Activated naive CD4-positive, alpha-beta T cell treated with anti-CD3 and anti-CD28 coated beads, Interleukin-2, amount 50 U/mL, for 24 hours (primary cell): ENCODE data around the gene PRKG1.

Experiments used
- H3K27ac Mint-ChIP-seq: one replicate; pipeline ENCODE4 v1.8.0; 2021; ENCODE audit warnings: mild to moderate bottlenecking, mixed read lengths
- H3K27me3 Mint-ChIP-seq: one replicate; pipeline ENCODE4 v1.8.0; 2021; ENCODE audit warnings: mixed read lengths
- H3K36me3 Mint-ChIP-seq: one replicate; pipeline ENCODE4 v1.8.0; 2021; ENCODE audit warnings: mixed read lengths
- H3K4me1 Mint-ChIP-seq: one replicate; pipeline ENCODE4 v1.8.0; 2021; ENCODE audit warnings: mixed read lengths
- H3K4me3 Mint-ChIP-seq: one replicate; pipeline ENCODE4 v1.8.0; 2021; ENCODE audit warnings: mild to moderate bottlenecking, mixed read lengths
- H3K9me3 Mint-ChIP-seq: one replicate; pipeline ENCODE4 v1.8.0; 2021; ENCODE audit warnings: mixed read lengths

The PRKG1 gene

GRCh38 chr10:51649064-51649463, 574.8 kb downstream of the PRKG1 start:
- Mint-ChIP-seq H3K4me1 (no peaks in the 10 kb centered on the region), H3K27me3 (peaks cover 6% of the 10 kb centered on the region), H3K9me3 (no peaks in the 10 kb centered on the region), H3K27ac (no peak overlapping the region), H3K4me3 (no peak overlapping the region), H3K36me3 (no peaks in the 10 kb centered on the region)

- Mint-ChIP-seq H3K36me3 (no peaks in the 10 kb centered on the region), H3K4me1 (no peaks in the 10 kb centered on the region), H3K9me3 (no peaks in the 10 kb centered on the region), H3K27ac (no peak overlapping the region), H3K27me3 (peaks cover 4% of the 10 kb centered on the region), H3K4me3 (no peak overlapping the region)
These were observed 576.8 kb downstream of the PRKG1 start for GRCh38 chr10:51651063-51651462.

GRCh38 chr10:51653025-51653424, 578.7 kb downstream of the PRKG1 start:
- H3K27ac Mint-ChIP-seq: no peak overlapping the region
- H3K4me3 Mint-ChIP-seq: no peak overlapping the region
- no peaks in the 10 kb centered on the region for H3K9me3 Mint-ChIP-seq
- H3K4me1 Mint-ChIP-seq: no peaks in the 10 kb centered on the region
- H3K36me3 Mint-ChIP-seq: no peaks in the 10 kb centered on the region
- peaks cover 4% of the 10 kb centered on the region for H3K27me3 Mint-ChIP-seq

GRCh38 chr10:51654918-51655317, 580.6 kb downstream of the PRKG1 start:
- no peaks in the 10 kb centered on the region for H3K4me1 Mint-ChIP-seq
- peaks cover 6% of the 10 kb centered on the region for H3K27me3 Mint-ChIP-seq

GRCh38 chr10:51656503-51656902, 582.2 kb downstream of the PRKG1 start:
- no peaks in the 10 kb centered on the region for H3K36me3 Mint-ChIP-seq
- H3K27ac Mint-ChIP-seq: no peak overlapping the region

More at GRCh38 chr10:51654918-51655317, 580.6 kb downstream of the PRKG1 start:
- Mint-ChIP-seq H3K36me3 (no peaks in the 10 kb centered on the region), H3K4me3 (no peak overlapping the region), H3K27ac (no peak overlapping the region), H3K9me3 (no peaks in the 10 kb centered on the region)

GRCh38 chr10:51658000-51658399, 583.7 kb downstream of the PRKG1 start:
- Mint-ChIP-seq H3K4me1 (no peaks in the 10 kb centered on the region), H3K4me3 (no peak overlapping the region), H3K9me3 (no peaks in the 10 kb centered on the region), H3K27ac (no peak overlapping the region), H3K27me3 (peaks cover 7% of the 10 kb centered on the region), H3K36me3 (no peaks in the 10 kb centered on the region)

More at GRCh38 chr10:51656503-51656902, 582.2 kb downstream of the PRKG1 start:
- Mint-ChIP-seq H3K9me3 (no peaks in the 10 kb centered on the region), H3K4me1 (no peaks in the 10 kb centered on the region), H3K4me3 (no peak overlapping the region), H3K27me3 (peaks cover 7% of the 10 kb centered on the region)

- Mint-ChIP-seq H3K9me3 (no peaks in the 10 kb centered on the region), H3K4me3 (no peak overlapping the region), H3K27ac (no peak overlapping the region), H3K27me3 (peaks cover 6% of the 10 kb centered on the region), H3K4me1 (no peaks in the 10 kb centered on the region), H3K36me3 (no peaks in the 10 kb centered on the region)
These were observed 585.1 kb downstream of the PRKG1 start for GRCh38 chr10:51659344-51659743.

GRCh38 chr10:51663086-51663485, 588.8 kb downstream of the PRKG1 start:
- Mint-ChIP-seq H3K27ac (no peak overlapping the region), H3K9me3 (no peaks in the 10 kb centered on the region), H3K27me3 (peaks cover 5% of the 10 kb centered on the region), H3K4me1 (no peaks in the 10 kb centered on the region), H3K36me3 (no peaks in the 10 kb centered on the region), H3K4me3 (no peak overlapping the region)

GRCh38 chr10:51666456-51666855, 592.2 kb downstream of the PRKG1 start:
- H3K27ac Mint-ChIP-seq: no peak overlapping the region
- no peaks in the 10 kb centered on the region for H3K36me3 Mint-ChIP-seq

GRCh38 chr10:51667678-51668335, 593.5 kb downstream of the PRKG1 start:
- H3K4me3 Mint-ChIP-seq: no peak overlapping the region
- no peak overlapping the region for H3K27ac Mint-ChIP-seq
- H3K36me3 Mint-ChIP-seq: no peaks in the 10 kb centered on the region
- H3K4me1 Mint-ChIP-seq: no peaks in the 10 kb centered on the region
- peaks cover 10% of the 10 kb centered on the region for H3K9me3 Mint-ChIP-seq
- H3K27me3 Mint-ChIP-seq: peaks cover 7% of the 10 kb centered on the region

More at GRCh38 chr10:51666456-51666855, 592.2 kb downstream of the PRKG1 start:
- Mint-ChIP-seq H3K27me3 (peaks cover 3% of the 10 kb centered on the region), H3K4me1 (no peaks in the 10 kb centered on the region), H3K9me3 (no peaks in the 10 kb centered on the region), H3K4me3 (no peak overlapping the region)

GRCh38 chr10:51668336-51668689, 594.0 kb downstream of the PRKG1 start:
- Mint-ChIP-seq H3K4me1 (no peaks in the 10 kb centered on the region), H3K27ac (no peak overlapping the region), H3K9me3 (peaks cover 10% of the 10 kb centered on the region), H3K36me3 (no peaks in the 10 kb centered on the region), H3K4me3 (no peak overlapping the region), H3K27me3 (peaks cover 10% of the 10 kb centered on the region)

- H3K4me3 Mint-ChIP-seq: no peak overlapping the region
- H3K4me1 Mint-ChIP-seq: no peaks in the 10 kb centered on the region
- no peaks in the 10 kb centered on the region for H3K36me3 Mint-ChIP-seq
- peaks cover 10% of the 10 kb centered on the region for H3K27me3 Mint-ChIP-seq
- peaks cover 10% of the 10 kb centered on the region for H3K9me3 Mint-ChIP-seq
- H3K27ac Mint-ChIP-seq: no peak overlapping the region
These were observed 594.8 kb downstream of the PRKG1 start for GRCh38 chr10:51669041-51669440.

- Mint-ChIP-seq H3K4me1 (no peaks in the 10 kb centered on the region), H3K9me3 (peaks cover 10% of the 10 kb centered on the region), H3K36me3 (no peaks in the 10 kb centered on the region), H3K4me3 (no peak overlapping the region), H3K27me3 (peaks cover 10% of the 10 kb centered on the region), H3K27ac (no peak overlapping the region)
These were observed 597.8 kb downstream of the PRKG1 start for GRCh38 chr10:51672039-51672535.

- Mint-ChIP-seq H3K36me3 (no peaks in the 10 kb centered on the region), H3K27me3 (peaks cover 16% of the 10 kb centered on the region), H3K27ac (no peak overlapping the region)
These were observed 600.8 kb downstream of the PRKG1 start for GRCh38 chr10:51675088-51675487.

GRCh38 chr10:51679841-51680240, 605.6 kb downstream of the PRKG1 start:
- Mint-ChIP-seq H3K4me3 (no peak overlapping the region), H3K27me3 (peaks cover 16% of the 10 kb centered on the region), H3K27ac (no peak overlapping the region), H3K9me3 (no peaks in the 10 kb centered on the region), H3K36me3 (no peaks in the 10 kb centered on the region), H3K4me1 (no peaks in the 10 kb centered on the region)

More at GRCh38 chr10:51675088-51675487, 600.8 kb downstream of the PRKG1 start:
- no peak overlapping the region for H3K4me3 Mint-ChIP-seq
- H3K4me1 Mint-ChIP-seq: no peaks in the 10 kb centered on the region
- peaks cover 10% of the 10 kb centered on the region for H3K9me3 Mint-ChIP-seq

GRCh38 chr10:51683031-51683691, 608.9 kb downstream of the PRKG1 start:
- no peaks in the 10 kb centered on the region for H3K36me3 Mint-ChIP-seq
- no peaks in the 10 kb centered on the region for H3K9me3 Mint-ChIP-seq
- H3K4me3 Mint-ChIP-seq: no peak overlapping the region
- no peaks in the 10 kb centered on the region for H3K4me1 Mint-ChIP-seq
- no peak overlapping the region for H3K27ac Mint-ChIP-seq
- H3K27me3 Mint-ChIP-seq: peaks cover 13% of the 10 kb centered on the region
